Subcutaneous abdominal adipose tissue (tissue), 5 donors: ENCODE data around the gene CORO1C.
"Not testable (repeated sequence)": the region's sequence is repeated elsewhere in the genome, so short reads cannot be mapped to it uniquely, and the experiment has no call there.

ENCODE experiments used
- H3K27ac ChIP-seq: one replicate; pipeline ENCODE4 v1.7.0; 2013; ENCODE audit warnings: low read depth, mild to moderate bottlenecking, inconsistent platforms, low read length, moderate library complexity
- H3K27me3 ChIP-seq, 5 donors: one replicate each; pipeline ENCODE4 v1.7.0; 2013; ENCODE audit warnings: low read length in 5 of 5, inconsistent platforms in 1 of 5; ENCODE audit not compliant: control insufficient read depth in 5 of 5, insufficient read depth in 4 of 5
- H3K36me3 ChIP-seq, 5 donors: one replicate each; pipeline ENCODE4 v1.7.0; 2013; ENCODE audit warnings: low read length in 5 of 5; ENCODE audit not compliant: control insufficient read depth in 5 of 5, insufficient read depth in 5 of 5
- H3K4me1 ChIP-seq, 5 donors: one replicate each; pipeline ENCODE4 v1.7.0; 2013; ENCODE audit warnings: low read length in 5 of 5, mild to moderate bottlenecking in 3 of 5, moderate library complexity in 1 of 5; ENCODE audit not compliant: control insufficient read depth in 5 of 5, insufficient read depth in 5 of 5
- H3K4me3 ChIP-seq, 5 donors: one replicate each; pipeline ENCODE4 v1.7.0; 2013; ENCODE audit warnings: low read length in 5 of 5, low read depth in 1 of 5
- H3K9ac ChIP-seq, 5 donors: one replicate each; pipeline ENCODE4 v1.7.0; 2013; ENCODE audit warnings: low read length in 5 of 5, mild to moderate bottlenecking in 4 of 5, moderate library complexity in 3 of 5
- H3K9me3 ChIP-seq, 5 donors: one replicate each; pipeline ENCODE4 v1.7.0; 2013; ENCODE audit warnings: low read length in 5 of 5; ENCODE audit not compliant: control insufficient read depth in 5 of 5
- donor health status: healthy.
- donor health status: healthy.
- donor health status: healthy.
- donor health status: healthy.
- donor health status: healthy.

CORO1C gene

DNA sequence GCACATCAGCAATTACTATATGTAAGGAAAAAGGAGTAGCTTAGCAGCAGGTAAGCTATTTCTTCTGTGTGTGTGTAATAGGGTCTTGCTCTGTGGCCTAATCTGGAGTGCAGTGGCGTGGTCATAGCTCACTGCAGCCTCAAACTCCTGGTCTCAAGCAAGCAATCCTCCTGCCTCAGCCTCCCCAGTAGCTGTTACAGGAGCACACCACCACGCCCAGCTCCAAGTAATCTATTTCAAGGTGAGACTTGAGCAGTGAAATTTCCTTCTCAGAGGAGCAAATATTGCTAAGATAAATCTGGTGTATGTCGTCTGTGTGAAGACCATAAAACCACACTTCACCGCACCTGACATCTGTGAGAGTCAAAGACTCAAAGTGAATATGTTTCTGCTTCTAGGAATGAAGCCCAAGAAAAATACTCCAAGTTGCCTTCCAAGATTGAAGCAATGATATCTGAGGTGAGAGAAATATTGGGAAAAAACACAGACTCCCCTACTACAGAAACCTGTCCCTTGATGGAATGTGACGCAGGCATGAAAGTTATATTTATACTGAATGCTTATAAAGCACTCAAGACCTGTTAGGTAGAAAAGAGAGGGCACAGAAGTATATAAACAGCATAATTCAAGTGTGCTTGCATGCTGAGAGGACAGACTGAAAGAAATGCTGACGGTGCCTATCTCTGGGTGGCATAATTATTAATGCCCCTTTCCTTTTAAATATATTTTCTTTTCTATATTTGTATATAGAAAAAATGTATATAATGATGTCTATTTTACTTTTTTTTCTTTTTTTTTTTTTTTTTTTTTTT lies 95.1 kb downstream of the CORO1C start:
- no peaks in the 10 kb centered on the region for H3K27me3 ChIP-seq
- no peak overlapping the region for H3K4me3 ChIP-seq
- H3K36me3 ChIP-seq = no peaks in the 10 kb centered on the region
- no peak overlapping the region for H3K9ac ChIP-seq
- H3K4me1 ChIP-seq = peaks cover 1 to 53% (median 36%) of the 10 kb centered on the region in 5 donors
- no peak overlapping the region for H3K27ac ChIP-seq
- H3K9me3 ChIP-seq = no peaks in the 10 kb centered on the region

DNA sequence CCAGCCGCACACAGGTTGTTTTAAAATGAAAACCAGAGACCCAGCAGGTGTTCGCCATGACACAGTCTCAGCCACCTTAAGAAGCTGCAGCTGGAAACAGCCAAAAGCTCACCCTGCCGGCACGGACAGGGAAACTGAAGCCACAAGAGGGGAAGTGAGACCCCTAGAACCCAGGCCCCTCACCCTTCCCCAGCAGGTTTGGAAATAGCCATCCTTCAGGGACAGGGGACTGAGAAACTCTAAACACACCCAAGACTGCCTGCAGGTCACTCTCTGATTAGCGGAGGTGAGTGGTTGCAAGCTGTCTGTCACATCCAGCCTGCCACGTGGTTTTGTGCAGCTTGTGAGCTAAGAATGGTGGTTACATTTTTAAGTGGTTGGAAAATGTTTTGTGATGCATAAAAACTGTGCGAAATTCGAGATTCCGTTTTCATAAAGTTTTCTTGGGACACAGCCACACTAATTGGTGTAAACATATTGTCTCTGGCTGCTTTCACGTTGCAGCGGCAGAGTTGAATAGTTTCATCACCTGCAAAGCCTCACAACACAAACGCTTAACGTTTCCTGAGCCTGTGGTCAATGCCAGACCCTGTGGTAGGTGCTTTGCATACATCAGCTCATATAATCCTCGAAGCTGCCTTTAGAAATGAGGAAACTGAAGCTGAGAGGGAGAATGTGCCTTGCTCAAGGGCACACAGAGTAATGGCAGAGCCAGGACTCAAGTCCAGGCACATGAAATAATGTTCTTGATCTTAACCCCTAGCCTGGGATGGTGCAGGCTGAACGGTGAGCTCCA lies 95.9 kb downstream of the CORO1C start:
- H3K4me3 ChIP-seq = no peak overlapping the region
- H3K27ac ChIP-seq = no peak overlapping the region
- no peaks in the 10 kb centered on the region for H3K9me3 ChIP-seq
- H3K27me3 ChIP-seq = no peaks in the 10 kb centered on the region
- H3K4me1 ChIP-seq = peaks cover 1 to 60% (median 41%) of the 10 kb centered on the region in 5 donors
- no peak overlapping the region for H3K9ac ChIP-seq
- H3K36me3 ChIP-seq = no peaks in the 10 kb centered on the region

- Histone ChIP-seq H3K9me3 (no peaks in the 10 kb centered on the region), H3K9ac (peak overlapping the region in 1 of 5 donors; percentile 17), H3K4me1 (peaks cover 1 to 70% (median 47%) of the 10 kb centered on the region in 5 donors), H3K27me3 (no peaks in the 10 kb centered on the region), H3K36me3 (no peaks in the 10 kb centered on the region), H3K4me3 (no peak overlapping the region), H3K27ac (peak overlapping the region; percentile 10)
Measured at GRCh38 chr12:108634341-108634751, 97.0 kb downstream of the CORO1C start.

DNA sequence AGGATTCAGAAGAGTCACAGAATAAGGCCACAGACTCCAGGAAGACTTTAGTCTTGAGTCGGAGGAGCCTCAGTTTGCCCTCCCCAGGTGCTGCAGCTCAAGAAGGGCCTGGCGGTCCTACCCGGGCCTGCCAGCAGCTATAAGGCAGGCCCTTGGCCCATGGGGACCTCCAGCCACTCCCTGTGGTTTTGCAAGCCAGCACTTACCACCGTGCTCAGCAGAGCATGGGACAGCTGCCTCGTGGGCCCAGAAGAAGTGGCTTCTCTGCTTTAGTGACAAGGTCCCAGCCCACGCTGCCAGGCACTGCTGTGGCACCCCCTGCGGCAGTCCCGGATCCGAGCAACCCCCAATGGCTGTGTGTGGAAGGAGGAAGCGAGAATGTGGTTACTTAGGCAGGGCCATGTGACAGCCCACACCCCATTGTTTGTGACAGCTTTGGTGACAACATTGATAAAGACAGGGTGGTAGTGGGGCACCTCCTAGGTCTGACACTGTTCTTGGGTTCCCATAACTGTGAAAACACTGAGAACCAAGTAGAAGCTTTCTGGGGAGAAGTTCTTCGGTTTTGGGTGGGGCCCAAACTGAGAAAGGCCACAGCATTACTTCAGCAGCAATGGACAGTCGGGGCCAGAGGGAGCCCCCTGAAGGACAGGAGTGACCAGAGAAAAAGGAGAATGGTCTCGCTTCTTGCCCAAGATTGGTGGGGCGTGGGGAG lies 97.6 kb downstream of the CORO1C start, which contains the start of gene SELPLG:
SELPLG (minus strand) TSS at position 361 of the 715 bp plus-strand sequence. CDS start 9,587 bp downstream, outside the sequence.
- Histone ChIP-seq H3K27me3 (no peaks in the 10 kb centered on the region), H3K27ac (peak within 1 kb of the TSS; percentile 10), H3K9ac (peak within 1 kb of the TSS in 3 of 5 donors; percentile 13 to 53 (median 40)), H3K36me3 (no peaks in the 10 kb centered on the region), H3K9me3 (no peaks in the 10 kb centered on the region), H3K4me3 (peak within 1 kb of the TSS; percentile 36 to 57 (median 47)), H3K4me1 (peaks cover 3 to 72% (median 51%) of the 10 kb centered on the region in 5 donors)

GRCh38 chr12:108633081-108633533 lies 98.2 kb downstream of the CORO1C start:
- Histone ChIP-seq H3K27me3 (no peaks in the 10 kb centered on the region), H3K4me3 (peak overlapping the region; percentile 36 to 57 (median 47)), H3K9me3 (no peaks in the 10 kb centered on the region), H3K27ac (no peak overlapping the region), H3K9ac (peak overlapping the region in 3 of 5 donors; percentile 13 to 53 (median 40)), H3K36me3 (no peaks in the 10 kb centered on the region), H3K4me1 (peaks cover 2 to 72% (median 51%) of the 10 kb centered on the region in 5 donors)

DNA sequence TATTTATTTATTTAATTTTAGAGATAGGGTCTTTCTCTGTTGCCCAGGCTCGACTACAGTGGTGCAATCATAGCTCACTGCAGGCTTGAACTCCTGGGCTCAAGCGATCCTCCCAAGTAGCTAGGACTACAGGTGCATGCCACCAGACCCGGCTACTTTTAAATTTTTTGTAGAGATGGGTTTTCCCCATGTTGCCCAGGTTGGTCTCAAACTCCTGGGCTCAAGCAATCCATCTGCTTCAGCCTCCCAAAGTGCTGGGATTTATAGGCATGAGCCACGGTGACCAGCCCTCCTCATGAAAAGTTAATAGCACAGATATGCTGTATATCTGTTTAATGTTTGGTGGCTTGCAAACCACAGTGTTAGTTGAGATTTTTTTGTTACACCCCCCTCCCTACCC lies 100.1 kb downstream of the CORO1C start:
- Histone ChIP-seq H3K4me3 (peak overlapping the region in 2 of 5 donors; percentile 13 to 18), H3K4me1 (peaks cover 2 to 63% (median 40%) of the 10 kb centered on the region in 5 donors)

DNA sequence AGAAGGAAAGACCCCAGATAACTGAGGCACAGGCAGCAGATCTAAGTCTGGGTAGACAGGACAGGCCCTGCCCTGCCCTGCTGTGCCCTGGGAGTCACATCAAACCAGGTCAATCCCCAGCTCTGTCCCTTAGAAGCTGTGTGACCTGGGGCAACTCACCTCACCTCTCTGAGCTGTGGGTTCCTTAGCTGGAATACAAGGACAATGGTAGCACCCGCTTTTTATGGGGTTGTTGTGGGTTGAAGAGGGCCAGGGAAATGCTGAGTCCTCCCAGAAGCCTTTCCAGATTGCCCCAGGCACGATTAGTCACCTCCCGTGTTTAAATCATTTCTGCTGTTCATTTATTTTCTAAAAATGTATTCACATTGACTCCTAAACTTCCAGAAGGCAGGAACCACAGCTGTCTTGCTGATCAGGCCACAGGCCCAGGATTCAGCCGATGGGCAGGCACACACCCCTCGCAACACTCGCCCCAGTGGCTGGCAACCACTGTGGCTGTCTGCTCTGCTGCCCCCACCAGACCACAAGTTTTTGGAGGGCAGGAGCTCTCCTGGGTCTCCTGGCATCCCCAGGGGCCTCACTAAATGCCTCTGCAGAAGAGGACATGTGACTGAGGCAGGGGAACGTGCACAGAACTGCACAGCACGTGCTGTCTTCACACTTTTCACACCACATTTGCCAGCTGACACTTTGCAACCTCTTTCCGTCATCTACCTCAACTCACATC lies 100.7 kb downstream of the CORO1C start:
- Histone ChIP-seq H3K4me1 (peaks cover 2 to 57% (median 38%) of the 10 kb centered on the region in 5 donors), H3K27me3 (no peaks in the 10 kb centered on the region), H3K9ac (peak overlapping the region in 1 of 5 donors; percentile 11), H3K36me3 (no peaks in the 10 kb centered on the region), H3K9me3 (no peaks in the 10 kb centered on the region), H3K4me3 (no peak overlapping the region), H3K27ac (peak overlapping the region; percentile 26)

More for the DNA sequence above, 100.1 kb downstream of the CORO1C start:
- H3K9me3 ChIP-seq, H3K9ac ChIP-seq, H3K36me3 ChIP-seq, H3K27ac ChIP-seq, H3K27me3 ChIP-seq: not testable (repeated sequence)

GRCh38 chr12:108629824-108630476 lies 101.4 kb downstream of the CORO1C start:
- H3K9me3 ChIP-seq = no peaks in the 10 kb centered on the region
- H3K4me3 ChIP-seq = peak overlapping the region in 1 of 5 donors; percentile 23
- H3K27ac ChIP-seq = peak overlapping the region; percentile 26
- peak overlapping the region in 1 of 5 donors; percentile 11 for H3K9ac ChIP-seq
- H3K36me3 ChIP-seq = no peaks in the 10 kb centered on the region
- H3K27me3 ChIP-seq = no peaks in the 10 kb centered on the region
- peaks cover 2 to 50% (median 34%) of the 10 kb centered on the region in 5 donors for H3K4me1 ChIP-seq
